Aorta (tissue), 5 donors: ENCODE measurements around the gene DIAPH1. TPM values are rescaled to one million over a fixed set of nuclear protein-coding genes. Genes with fewer than 3 reads are reported as not detected.

Experiments
- ATAC-seq: fragments of 200-7000 bp; cut with Tn5 transposase; one replicate; pipeline ENCODE4 v1.9.1; 2022; ENCODE audit warnings: moderate library complexity; ENCODE audit not compliant: low FRiP score
- DNase-seq, 2 donors: peaks; one replicate each; pipeline ENCODE4 v3.0.0-alpha.2; 2020
- H3K27ac ChIP-seq, 2 donors: one replicate each; pipeline ENCODE4 v1.5.1; 2013; ENCODE audit warnings: low read length in 2 of 2, mild to moderate bottlenecking in 2 of 2, moderate library complexity in 2 of 2, control low read depth in 1 of 2, inconsistent platforms in 1 of 2, low read depth in 1 of 2
- H3K27me3 ChIP-seq, 2 donors: one replicate each; pipeline ENCODE4 v1.6.1; 2013; ENCODE audit warnings: control low read depth in 1 of 2, low read length in 1 of 2, mild to moderate bottlenecking in 1 of 2, moderate library complexity in 1 of 2; ENCODE audit not compliant: insufficient read depth in 2 of 2, control insufficient read depth in 1 of 2
- H3K36me3 ChIP-seq, 2 donors: one replicate each; pipeline ENCODE4 v1.6.1; 2013; ENCODE audit warnings: control low read depth in 1 of 2, low read length in 1 of 2, mild to moderate bottlenecking in 1 of 2; ENCODE audit not compliant: insufficient read depth in 2 of 2, control insufficient read depth in 1 of 2
- H3K4me1 ChIP-seq, 2 donors: one replicate each; pipeline ENCODE4 v1.6.1; 2013; ENCODE audit warnings: low read length in 2 of 2, control low read depth in 1 of 2, mild to moderate bottlenecking in 1 of 2, moderate library complexity in 1 of 2; ENCODE audit not compliant: insufficient read depth in 2 of 2, control insufficient read depth in 1 of 2
- H3K4me3 ChIP-seq, 2 donors: one replicate each; pipeline ENCODE4 v1.5.1; 2013; ENCODE audit warnings: low read length in 2 of 2, control low read depth in 1 of 2, mild to moderate bottlenecking in 1 of 2
- H3K9me3 ChIP-seq: one replicate; pipeline ENCODE4 v1.6.1; 2013; ENCODE audit warnings: mild to moderate bottlenecking, low read length; ENCODE audit not compliant: control insufficient read depth
- WGBS, 2 donors: extraction: QIAGEN DNeasy Blood & Tissue Kit; methylation state at CpG; one replicate each; pipeline ENCODE4 v1.1.7; 2013; 5-methylcytosine and 5-hydroxymethylcytosine counted together
- intact Hi-C, 2 donors: fragments of 100-400 bp; cut with DNase I; formaldehyde crosslinking; loops; one replicate each; pipeline versions ENCODE4 v1.14.2 to v1.15.0; 2022
- polyA plus RNA-seq, 2 donors: library from polyadenylated mRNA; stranded (reverse); fragments of 200-250 nt; gene quantifications; one replicate each; pipeline ENCODE4 v1.2.3, GENCODE V29; 2013
- total RNA-seq, 2 donors: library from RNA; stranded (reverse); fragmentation: NEBNext Ultra II Directional; extraction: Animal tissue kit (Norgen Biotek cat#: 25700); gene quantifications; one replicate each; pipeline ENCODE4 v1.2.1, GENCODE V29; 2021
- donor health status: healthy with polysubstance abuse.
- donor health status: Bipolar disorder and iron deficiency.
- donor health status: DM: no; HTN: no; CAD: no.
- donor health status: DM: no; HTN: no; CAD: no.
- donor health status: DM: yes; HTN: yes; CAD: no.

DIAPH1 gene
- total and polyA plus RNA-seq, 4 donors, result 30.8 to 125 (median 68.8) TPM

GRCh38 chr5:141507387-141508091 lies 111.3 kb downstream of the DIAPH1 start:
- DNase-seq (peak in 1 of 2 donors; percentile 68), ATAC-seq (peak; percentile 40)
- H3K4me3 ChIP-seq, result no peak overlapping the region
- H3K27ac ChIP-seq, result peak overlapping the region; percentile 74 to 96
- H3K27me3 ChIP-seq, result no peaks in the 10 kb centered on the region
- WGBS, 2 donors, result 21% methylated on average over 11 of the region's 11 CpGs
- no peaks in the 10 kb centered on the region for H3K36me3 ChIP-seq
- intact Hi-C loops, result loop anchor here in 1 of 2 donors (2.0 kb wide), 1 partner anchor 51 kb away; no protein-coding TSS in a partner anchor
- no peaks in the 10 kb centered on the region for H3K9me3 ChIP-seq
- H3K4me1 ChIP-seq, result no peaks in the 10 kb centered on the region

GRCh38 chr5:141506381-141507155 lies 112.2 kb downstream of the DIAPH1 start:
- 73 to 76% methylated on average over 8 of the region's 8 CpGs for WGBS, 2 donors
- intact Hi-C loops, result no loop called here
- DNase-seq (no peak), ATAC-seq (no peak)
- peak overlapping the region; percentile 77 to 96 for H3K27ac ChIP-seq
- no peaks in the 10 kb centered on the region for H3K27me3 ChIP-seq
- peaks cover 0 to 2% of the 10 kb centered on the region in 2 donors for H3K36me3 ChIP-seq
- H3K4me1 ChIP-seq, result no peaks in the 10 kb centered on the region
- H3K4me3 ChIP-seq, result no peak overlapping the region
- H3K9me3 ChIP-seq, result no peaks in the 10 kb centered on the region

- peak overlapping the region in 1 of 2 donors; percentile 21 for H3K27ac ChIP-seq
- no peaks in the 10 kb centered on the region for H3K4me1 ChIP-seq
- no peaks in the 10 kb centered on the region for H3K9me3 ChIP-seq
- ATAC-seq (no peak), DNase-seq (peak in 1 of 2 donors; percentile 36)
- intact Hi-C loops, result no loop called here
- H3K4me3 ChIP-seq, result no peak overlapping the region
- H3K36me3 ChIP-seq, result peaks cover 0 to 2% of the 10 kb centered on the region in 2 donors
- whole genome bisulfite sequencing, 2 donors, result 75 to 76% methylated on average over 4 of the region's 4 CpGs
- no peaks in the 10 kb centered on the region for H3K27me3 ChIP-seq
These were observed 114.6 kb downstream of the DIAPH1 start for GRCh38 chr5:141504216-141504615.

- WGBS, 2 donors, result 97 to 98% methylated on average over 2 of the region's 2 CpGs
- Histone ChIP-seq H3K4me3 (no peak overlapping the region), H3K9me3 (no peaks in the 10 kb centered on the region), H3K36me3 (peaks cover 0 to 2% of the 10 kb centered on the region in 2 donors), H3K27ac (no peak overlapping the region), H3K27me3 (no peaks in the 10 kb centered on the region), H3K4me1 (no peaks in the 10 kb centered on the region)
- no peak for DNase-seq
- no peak for ATAC-seq
- intact Hi-C loops, result no loop called here
These were observed 115.1 kb downstream of the DIAPH1 start for GRCh38 chr5:141503681-141504080.

GRCh38 chr5:141501761-141502160 lies 117.0 kb downstream of the DIAPH1 start:
- DNase-seq (peak in 1 of 2 donors; percentile 59), ATAC-seq (no peak)
- Histone ChIP-seq H3K36me3 (peaks cover 0 to 2% of the 10 kb centered on the region in 2 donors), H3K9me3 (no peaks in the 10 kb centered on the region), H3K27ac (no peak overlapping the region), H3K27me3 (no peaks in the 10 kb centered on the region), H3K4me1 (no peaks in the 10 kb centered on the region), H3K4me3 (no peak overlapping the region)
- intact Hi-C loops, result no loop called here
- 76 to 78% methylated on average over 7 of the region's 7 CpGs for WGBS, 2 donors

- H3K4me1 ChIP-seq, result no peaks in the 10 kb centered on the region
- ATAC-seq (no peak), DNase-seq (no peak)
- 87 to 89% methylated on average over 4 of the region's 4 CpGs for WGBS, 2 donors
- intact Hi-C loops, result no loop called here
- no peak overlapping the region for H3K27ac ChIP-seq
- no peaks in the 10 kb centered on the region for H3K9me3 ChIP-seq
- no peak overlapping the region for H3K4me3 ChIP-seq
- H3K27me3 ChIP-seq, result no peaks in the 10 kb centered on the region
- H3K36me3 ChIP-seq, result no peaks in the 10 kb centered on the region
These were observed 122.8 kb downstream of the DIAPH1 start for GRCh38 chr5:141496038-141496437.

GRCh38 chr5:141495453-141495811 lies 123.4 kb downstream of the DIAPH1 start:
- intact Hi-C loops, result no loop called here
- Histone ChIP-seq H3K9me3 (no peaks in the 10 kb centered on the region), H3K36me3 (no peaks in the 10 kb centered on the region), H3K4me1 (no peaks in the 10 kb centered on the region), H3K27ac (no peak overlapping the region), H3K4me3 (no peak overlapping the region), H3K27me3 (no peaks in the 10 kb centered on the region)
- WGBS, 2 donors, result 87 to 92% methylated on average over 8 of the region's 8 CpGs
- DNase-seq (no peak), ATAC-seq (no peak)

GRCh38 chr5:141494761-141495452 lies 123.9 kb downstream of the DIAPH1 start:
- H3K27me3 ChIP-seq, result no peaks in the 10 kb centered on the region
- H3K4me1 ChIP-seq, result no peaks in the 10 kb centered on the region
- intact Hi-C loops, result no loop called here
- no peak overlapping the region for H3K4me3 ChIP-seq
- WGBS, 2 donors, result 54 to 59% methylated on average over 22 of the region's 22 CpGs
- H3K9me3 ChIP-seq, result no peaks in the 10 kb centered on the region
- no peak for ATAC-seq
- H3K27ac ChIP-seq, result peak overlapping the region in 1 of 2 donors; percentile 10
- H3K36me3 ChIP-seq, result no peaks in the 10 kb centered on the region
- no peak for DNase-seq
